Hepatocyte (in vitro differentiated cells): ENCODE results near the gene DAB1. TPM values are rescaled to one million over a fixed set of nuclear protein-coding genes. Genes with fewer than 3 reads are reported as not detected.

Experiments
- DNase-seq: peaks from one replicate; pipeline ENCODE4 v3.0.0-alpha.2; 2016; ENCODE audit warnings: low spot score
- H2AFZ ChIP-seq: fragments of 200-600 bp; sonication (generic); 2 replicates; pipeline ENCODE4 v1.6.0; 2016; ENCODE audit warnings: antibody characterized with exemption, mild to moderate bottlenecking
- H3K27ac ChIP-seq: fragments of 200-600 bp; sonication (generic); 2 replicates; pipeline ENCODE4 v1.5.1; 2016; ENCODE audit warnings: mild to moderate bottlenecking
- H3K27me3 ChIP-seq: fragments of 200-600 bp; sonication (generic); 2 replicates; pipeline ENCODE4 v1.6.1; 2016
- H3K36me3 ChIP-seq: fragments of 200-600 bp; sonication (generic); replicated peaks from 2 replicates; pipeline ENCODE4 v1.5.1; 2016; ENCODE audit warnings: low read depth; ENCODE audit not compliant: insufficient read depth
- H3K4me1 ChIP-seq: fragments of 200-600 bp; sonication (generic); 2 replicates; pipeline ENCODE4 v1.5.1; 2016; ENCODE audit warnings: mild to moderate bottlenecking, moderate library complexity; ENCODE audit not compliant: insufficient read depth
- H3K4me2 ChIP-seq: fragments of 200-600 bp; sonication (generic); 2 replicates; pipeline ENCODE4 v1.6.0; 2016
- H3K4me3 ChIP-seq: fragments of 200-600 bp; sonication (generic); 2 replicates; pipeline ENCODE4 v1.5.1; 2016; ENCODE audit warnings: mild to moderate bottlenecking
- H3K79me2 ChIP-seq: fragments of 200-600 bp; sonication (generic); 2 replicates; pipeline ENCODE4 v1.6.0; 2017; ENCODE audit warnings: mild to moderate bottlenecking
- H3K9me2 ChIP-seq: fragments of 200-600 bp; sonication (generic); replicated peaks from 2 replicates; pipeline ENCODE4 v1.6.0; 2017; ENCODE audit warnings: mild to moderate bottlenecking; ENCODE audit not compliant: insufficient read depth
- H3K9me3 ChIP-seq: fragments of 200-600 bp; sonication (generic); 2 replicates; pipeline ENCODE4 v1.5.1; 2016; ENCODE audit warnings: low read depth, mild to moderate bottlenecking
- H4K20me1 ChIP-seq: fragments of 200-600 bp; sonication (generic); 2 replicates; pipeline ENCODE4 v1.6.0; 2016; ENCODE audit warnings: mild to moderate bottlenecking; ENCODE audit not compliant: insufficient read depth, poor library complexity, severe bottlenecking
- CTCF ChIP-seq: fragments of 200-600 bp; sonication (generic); IDR thresholded peaks from 2 replicates; pipeline ENCODE4 v1.5.1; 2016; ENCODE audit warnings: antibody characterized with exemption, mild to moderate bottlenecking; ENCODE audit not compliant: poor library complexity
- EZH2 ChIP-seq: fragments of 200-600 bp; sonication (generic); IDR thresholded peaks from 2 replicates; pipeline ENCODE4 v1.6.1; 2016; ENCODE audit warnings: antibody characterized with exemption, mild to moderate bottlenecking, borderline replicate concordance
- EZH2phosphoT487 ChIP-seq: fragments of 200-600 bp; sonication (generic); IDR thresholded peaks from one replicate; pipeline ENCODE4 v1.6.1; 2018; ENCODE audit warnings: antibody characterized with exemption, mild to moderate bottlenecking, low read depth, moderate library complexity; ENCODE audit not compliant: unreplicated experiment, severe bottlenecking
- WGBS: methylation state at CpG from one replicate; pipeline ENCODE4 v1.1.6; 2016; ENCODE audit warnings: low lambda C conversion rate; ENCODE audit errors: missing lambda C conversion rate; 5-methylcytosine and 5-hydroxymethylcytosine counted together
- polyA plus RNA-seq: library from polyadenylated mRNA; unstranded; fragments of >200 nt; fragmentation: Nextera tagmentation; extraction: Ambion mirVana; gene quantifications from 2 replicates; pipeline ENCODE4 v1.2.1, GENCODE V29; 2016
- total RNA-seq: library from RNA; depleted of rRNA; stranded (reverse); fragments of >200 nt; gene quantifications from 2 replicates; pipeline ENCODE4 v1.2.3, GENCODE V29; 2014

DAB1 gene
- total and polyA plus RNA-seq, 2 experiments from 2014 or later, result 19.5 to 37.6 TPM

GRCh38 chr1:57036641-57037579, 386.9 kb downstream of the DAB1 start:
- no peak overlapping the region for H3K4me2 ChIP-seq
- WGBS, result 85% methylated on average over 4 of the region's 4 CpGs

GRCh38 chr1:57034713-57035112, 389.1 kb downstream of the DAB1 start:
- no peaks in the 10 kb centered on the region for H3K27me3 ChIP-seq
- no peak overlapping the region for H3K4me2 ChIP-seq
- H3K27ac ChIP-seq, result no peak overlapping the region
- no peak overlapping the region for H2AFZ ChIP-seq
- no peak for TF ChIP-seq EZH2phosphoT487
- no peak for TF ChIP-seq EZH2
- TF ChIP-seq CTCF, result no peak
- H3K9me3 ChIP-seq, result no peaks in the 10 kb centered on the region
- H3K4me3 ChIP-seq, result no peak overlapping the region
- H3K4me1 ChIP-seq, result no peaks in the 10 kb centered on the region
- 94% methylated on average over 2 of the region's 2 CpGs for WGBS
- H3K36me3 ChIP-seq, result no peaks in the 10 kb centered on the region
- no peak for DNase-seq
- H3K79me2 ChIP-seq, result no peaks in the 10 kb centered on the region
- no peaks in the 10 kb centered on the region for H4K20me1 ChIP-seq
- no peaks in the 10 kb centered on the region for H3K9me2 ChIP-seq

More at GRCh38 chr1:57036641-57037579, 386.9 kb downstream of the DAB1 start:
- DNase-seq, result no peak
- no peak for TF ChIP-seq EZH2
- no peak for TF ChIP-seq CTCF
- no peak for TF ChIP-seq EZH2phosphoT487
- H2AFZ ChIP-seq, result no peak overlapping the region
- no peaks in the 10 kb centered on the region for H3K4me1 ChIP-seq
- H4K20me1 ChIP-seq, result no peaks in the 10 kb centered on the region
- H3K79me2 ChIP-seq, result no peaks in the 10 kb centered on the region
- no peaks in the 10 kb centered on the region for H3K36me3 ChIP-seq
- H3K27me3 ChIP-seq, result no peaks in the 10 kb centered on the region
- no peak overlapping the region for H3K27ac ChIP-seq
- no peak overlapping the region for H3K4me3 ChIP-seq
- H3K9me2 ChIP-seq, result no peaks in the 10 kb centered on the region
- no peaks in the 10 kb centered on the region for H3K9me3 ChIP-seq

- Histone ChIP-seq H4K20me1 (no peaks in the 10 kb centered on the region), H3K9me2 (no peaks in the 10 kb centered on the region), H3K4me1 (no peaks in the 10 kb centered on the region), H3K4me2 (no peak overlapping the region), H3K27me3 (no peaks in the 10 kb centered on the region), H3K79me2 (no peaks in the 10 kb centered on the region), H2AFZ (no peak overlapping the region), H3K9me3 (no peaks in the 10 kb centered on the region), H3K27ac (no peak overlapping the region), H3K4me3 (no peak overlapping the region), H3K36me3 (no peaks in the 10 kb centered on the region)
- no peak for TF ChIP-seq CTCF
- TF ChIP-seq EZH2, result no peak
- no peak for TF ChIP-seq EZH2phosphoT487
- no peak for DNase-seq
- 65% methylated on average over 8 of the region's 8 CpGs for WGBS
Measured at GRCh38 chr1:57033222-57034001, 390.4 kb downstream of the DAB1 start.
